Retinal pigment epithelial cell (primary cell): ENCODE measurements around the gene EXOC6B.

Experiments used
- DNase-seq: peaks from one replicate; pipeline ENCODE4 v3.0.0-alpha.2; 2010; ENCODE audit warnings: low read depth
- H3K4me3 ChIP-seq: 2 replicates; pipeline ENCODE4 v1.5.1; 2011; ENCODE audit warnings: mild to moderate bottlenecking, low read length, control low read depth, moderate library complexity
- TF ChIP-seq, protein P1 (sequence below): conservative IDR thresholded peaks from 2 replicates; pipeline ENCODE4 v1.5.1; 2011; ENCODE audit warnings: low read depth, low read length, control low read depth, inconsistent platforms

The EXOC6B gene

GRCh38 chr2:72755647-72756423, 70.0 kb downstream of the EXOC6B start:
- TF ChIP-seq, protein P1, sequence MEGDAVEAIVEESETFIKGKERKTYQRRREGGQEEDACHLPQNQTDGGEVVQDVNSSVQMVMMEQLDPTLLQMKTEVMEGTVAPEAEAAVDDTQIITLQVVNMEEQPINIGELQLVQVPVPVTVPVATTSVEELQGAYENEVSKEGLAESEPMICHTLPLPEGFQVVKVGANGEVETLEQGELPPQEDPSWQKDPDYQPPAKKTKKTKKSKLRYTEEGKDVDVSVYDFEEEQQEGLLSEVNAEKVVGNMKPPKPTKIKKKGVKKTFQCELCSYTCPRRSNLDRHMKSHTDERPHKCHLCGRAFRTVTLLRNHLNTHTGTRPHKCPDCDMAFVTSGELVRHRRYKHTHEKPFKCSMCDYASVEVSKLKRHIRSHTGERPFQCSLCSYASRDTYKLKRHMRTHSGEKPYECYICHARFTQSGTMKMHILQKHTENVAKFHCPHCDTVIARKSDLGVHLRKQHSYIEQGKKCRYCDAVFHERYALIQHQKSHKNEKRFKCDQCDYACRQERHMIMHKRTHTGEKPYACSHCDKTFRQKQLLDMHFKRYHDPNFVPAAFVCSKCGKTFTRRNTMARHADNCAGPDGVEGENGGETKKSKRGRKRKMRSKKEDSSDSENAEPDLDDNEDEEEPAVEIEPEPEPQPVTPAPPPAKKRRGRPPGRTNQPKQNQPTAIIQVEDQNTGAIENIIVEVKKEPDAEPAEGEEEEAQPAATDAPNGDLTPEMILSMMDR = no peak
- DNase-seq = no peak
- no peak overlapping the region for H3K4me3 ChIP-seq

GRCh38 chr2:72754628-72755320, 71.1 kb downstream of the EXOC6B start:
- TF ChIP-seq, protein P1 = no peak
- DNase-seq = no peak
- H3K4me3 ChIP-seq = no peak overlapping the region

DNA sequence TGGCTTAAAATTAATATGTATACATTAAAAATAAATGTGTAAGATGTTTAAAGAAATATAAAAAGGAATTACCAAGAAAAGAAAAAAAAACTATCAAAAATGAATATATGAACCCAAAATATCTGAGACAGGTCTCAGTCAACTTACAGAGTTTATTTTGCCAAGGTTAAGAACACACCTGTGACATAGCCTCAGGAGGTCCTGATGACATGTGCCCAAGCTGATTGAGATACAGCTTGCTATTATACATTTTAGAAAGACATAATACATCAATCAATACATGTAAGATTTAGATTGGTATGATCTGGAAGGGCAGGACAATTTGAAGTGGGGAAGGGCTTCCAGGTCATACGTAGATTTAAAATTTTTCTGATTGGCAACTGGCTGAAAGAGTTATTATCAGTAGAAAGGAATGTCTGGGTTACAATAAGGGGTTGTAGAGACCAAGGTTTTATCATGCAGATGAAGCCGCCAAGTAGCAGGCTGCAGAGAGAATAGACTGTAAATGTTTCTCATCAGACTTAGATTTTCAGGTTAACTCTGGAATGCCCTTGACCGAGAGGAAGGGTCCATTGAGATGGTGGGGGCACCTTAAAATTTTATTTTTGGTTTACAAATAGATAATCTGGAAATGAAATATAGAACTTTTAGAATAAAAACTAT, 74.7 kb downstream of the EXOC6B start:
- no peak for DNase-seq
- TF ChIP-seq, protein P1 = no peak
- no peak overlapping the region for H3K4me3 ChIP-seq

DNA sequence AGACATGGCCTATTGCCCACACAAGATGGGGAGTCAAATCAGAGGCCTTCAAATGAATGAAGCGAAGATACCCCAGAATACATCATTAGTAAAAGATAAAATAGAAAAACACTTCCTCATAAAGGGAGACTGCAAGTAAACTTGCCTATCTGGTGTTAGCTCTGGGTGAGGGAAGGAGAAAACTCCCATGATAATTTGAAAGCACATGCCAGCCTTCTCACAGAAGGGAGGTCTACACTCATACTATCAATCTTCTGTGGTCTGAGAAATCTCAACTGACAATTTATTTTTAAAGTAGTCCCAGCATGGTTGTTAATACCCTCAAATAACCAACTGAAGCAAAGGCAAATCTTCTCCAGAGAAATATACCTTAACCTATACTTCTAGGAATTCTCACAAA, 75.4 kb downstream of the EXOC6B start:
- H3K4me3 ChIP-seq = no peak overlapping the region
- no peak for DNase-seq
- TF ChIP-seq, protein P1 = no peak

DNA sequence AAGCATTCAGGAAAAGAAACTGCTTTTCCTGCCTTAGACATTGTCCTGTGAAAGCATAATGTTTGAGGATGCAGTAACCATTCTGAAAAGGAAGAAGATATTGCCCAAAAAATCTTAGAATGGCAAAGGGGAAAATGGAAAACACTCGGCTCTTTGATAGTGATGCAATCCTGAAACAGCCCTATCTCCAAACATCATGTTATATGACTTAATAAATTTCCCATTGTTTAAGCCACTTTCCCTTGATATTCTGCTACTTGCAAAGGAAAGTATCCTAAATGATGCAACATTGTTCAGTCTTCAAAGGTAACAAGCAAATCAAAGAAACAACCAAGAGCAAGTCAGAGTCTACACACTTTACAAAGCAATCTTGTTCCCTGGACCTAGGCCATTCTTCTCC, 78.5 kb downstream of the EXOC6B start:
- no peak overlapping the region for H3K4me3 ChIP-seq
- TF ChIP-seq, protein P1 = no peak
- no peak for DNase-seq

- H3K4me3 ChIP-seq = no peak overlapping the region
- TF ChIP-seq, protein P1 = peak; percentile 73
- DNase-seq = no peak
Measured at GRCh38 chr2:72745679-72746368, 80.0 kb downstream of the EXOC6B start.
